Endothelial cell (in vitro differentiated cells): ENCODE data around the gene SORT1. TPM values are rescaled to one million over a fixed set of nuclear protein-coding genes. Genes with fewer than 3 reads are reported as not detected.
"Not testable (repeated sequence)": the region's sequence is repeated elsewhere in the genome, so short reads cannot be mapped to it uniquely, and the experiment has no call there.

Source experiments
- DNase-seq: peaks from one replicate; pipeline ENCODE4 v3.0.0; 2021; ENCODE audit warnings: low spot score
- H3K27ac Mint-ChIP-seq: one replicate; pipeline ENCODE4 v1.8.0; 2021; ENCODE audit warnings: mixed read lengths, inconsistent platforms; ENCODE audit not compliant: unreplicated experiment
- H3K27me3 Mint-ChIP-seq: one replicate; pipeline ENCODE4 v1.8.0; 2021; ENCODE audit warnings: mild to moderate bottlenecking, moderate library complexity, mixed read lengths, inconsistent platforms; ENCODE audit not compliant: unreplicated experiment
- H3K36me3 Mint-ChIP-seq: one replicate; pipeline ENCODE4 v1.8.0; 2021; ENCODE audit warnings: mild to moderate bottlenecking, low read depth, mixed read lengths, inconsistent platforms; ENCODE audit not compliant: unreplicated experiment
- H3K4me1 Mint-ChIP-seq: one replicate; pipeline ENCODE4 v1.8.0; 2021; ENCODE audit warnings: mild to moderate bottlenecking, mixed read lengths, inconsistent platforms; ENCODE audit not compliant: unreplicated experiment
- H3K4me3 Mint-ChIP-seq: one replicate; pipeline ENCODE4 v1.8.0; 2021; ENCODE audit warnings: mild to moderate bottlenecking, mixed read lengths, inconsistent platforms; ENCODE audit not compliant: unreplicated experiment
- H3K9me3 Mint-ChIP-seq: one replicate; pipeline ENCODE4 v1.8.0; 2021; ENCODE audit warnings: mixed read lengths, inconsistent platforms; ENCODE audit not compliant: unreplicated experiment
- CTCF ChIP-seq: fragments of 200-600 bp; sonication (generic); IDR thresholded peaks from one replicate; pipeline ENCODE4 v1.5.0; 2021; ENCODE audit warnings: antibody characterized with exemption; ENCODE audit not compliant: unreplicated experiment
- long read RNA-seq: library from polyadenylated mRNA; unstranded; transcript quantifications from one replicate; pipeline ENCODE4 v2.0.0, GENCODE V29; 2020; ENCODE audit not compliant: unreplicated experiment
- total RNA-seq: library from RNA; stranded (reverse); fragmentation: NEBNext Ultra II Directional; extraction: Animal tissue kit (Norgen Biotek cat#: 25700); gene quantifications from one replicate; pipeline ENCODE4 v1.2.1, GENCODE V29; 2021; ENCODE audit not compliant: unreplicated experiment

Gene SORT1
- 49.0 TPM for total RNA-seq
- long read RNA-seq, full-length matches to known transcripts = 5 of 9 reads
- long read RNA-seq, partial matches to known transcripts = 0 of 9 reads
- long read RNA-seq, other reads (novel, unspliced or antisense) = 4 of 9 reads

GRCh38 chr1:109397581-109398342 lies at the start of gene SORT1:
Gene SORT1, minus strand, starts transcription at chr1:109397918. Its CDS starts 26 bp downstream, at chr1:109397892.
- H3K4me1 Mint-ChIP-seq = peaks cover 37% of the 10 kb centered on the region
- peak; percentile 88 for DNase-seq

GRCh38 chr1:109445949-109446695 lies 48.4 kb upstream of the SORT1 start:
- not testable (repeated sequence) for H3K36me3 Mint-ChIP-seq, H3K27me3 Mint-ChIP-seq, DNase-seq, H3K4me3 Mint-ChIP-seq, H3K4me1 Mint-ChIP-seq, H3K27ac Mint-ChIP-seq, H3K9me3 Mint-ChIP-seq

More at GRCh38 chr1:109397581-109398342, at the start of gene SORT1:
- peaks cover 4% of the 10 kb centered on the region for H3K27me3 Mint-ChIP-seq
- peak within 1 kb of the TSS; percentile 96 for H3K4me3 Mint-ChIP-seq
- peak; percentile 15 for TF ChIP-seq CTCF
- no peaks in the 10 kb centered on the region for H3K9me3 Mint-ChIP-seq
- no peaks in the 10 kb centered on the region for H3K36me3 Mint-ChIP-seq
- peak within 1 kb of the TSS; percentile 67 for H3K27ac Mint-ChIP-seq

GRCh38 chr1:109444346-109444745 lies 46.6 kb upstream of the SORT1 start:
- no peaks in the 10 kb centered on the region for H3K9me3 Mint-ChIP-seq
- DNase-seq = no peak
- TF ChIP-seq CTCF = no peak
- H3K27me3 Mint-ChIP-seq = no peaks in the 10 kb centered on the region
- no peaks in the 10 kb centered on the region for H3K36me3 Mint-ChIP-seq
- H3K27ac Mint-ChIP-seq = no peak overlapping the region
- no peaks in the 10 kb centered on the region for H3K4me1 Mint-ChIP-seq
- no peak overlapping the region for H3K4me3 Mint-ChIP-seq

GRCh38 chr1:109443476-109443875 lies 45.8 kb upstream of the SORT1 start:
- TF ChIP-seq CTCF = no peak
- H3K27ac Mint-ChIP-seq = no peak overlapping the region
- H3K4me1 Mint-ChIP-seq = no peaks in the 10 kb centered on the region
- no peaks in the 10 kb centered on the region for H3K9me3 Mint-ChIP-seq
- H3K27me3 Mint-ChIP-seq = no peaks in the 10 kb centered on the region
- no peaks in the 10 kb centered on the region for H3K36me3 Mint-ChIP-seq
- no peak overlapping the region for H3K4me3 Mint-ChIP-seq
- no peak for DNase-seq

GRCh38 chr1:109441069-109441468 lies 43.4 kb upstream of the SORT1 start:
- H3K9me3 Mint-ChIP-seq = no peaks in the 10 kb centered on the region
- H3K27me3 Mint-ChIP-seq = no peaks in the 10 kb centered on the region
- no peak for TF ChIP-seq CTCF

More at GRCh38 chr1:109441069-109441468, 43.4 kb upstream of the SORT1 start:
- H3K36me3 Mint-ChIP-seq = no peaks in the 10 kb centered on the region
- H3K27ac Mint-ChIP-seq = no peak overlapping the region
- no peak overlapping the region for H3K4me3 Mint-ChIP-seq
- H3K4me1 Mint-ChIP-seq = no peaks in the 10 kb centered on the region
- DNase-seq = no peak
